Stimulated activated CD4-positive, alpha-beta T cell treated with anti-CD3 and anti-CD28 coated beads, Interleukin-4, amount 100 ng/mL, for 24 hours (primary cell): Measurements from ENCODE around the gene SH2D1B.
"Not testable (repeated sequence)": the region's sequence is repeated elsewhere in the genome, so short reads cannot be mapped to it uniquely, and the experiment has no call there.

ENCODE experiments used
- DNase-seq: peaks from one replicate; pipeline ENCODE4 v3.0.0-alpha.2; 2020

SH2D1B gene, protein sequence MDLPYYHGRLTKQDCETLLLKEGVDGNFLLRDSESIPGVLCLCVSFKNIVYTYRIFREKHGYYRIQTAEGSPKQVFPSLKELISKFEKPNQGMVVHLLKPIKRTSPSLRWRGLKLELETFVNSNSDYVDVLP

DNA sequence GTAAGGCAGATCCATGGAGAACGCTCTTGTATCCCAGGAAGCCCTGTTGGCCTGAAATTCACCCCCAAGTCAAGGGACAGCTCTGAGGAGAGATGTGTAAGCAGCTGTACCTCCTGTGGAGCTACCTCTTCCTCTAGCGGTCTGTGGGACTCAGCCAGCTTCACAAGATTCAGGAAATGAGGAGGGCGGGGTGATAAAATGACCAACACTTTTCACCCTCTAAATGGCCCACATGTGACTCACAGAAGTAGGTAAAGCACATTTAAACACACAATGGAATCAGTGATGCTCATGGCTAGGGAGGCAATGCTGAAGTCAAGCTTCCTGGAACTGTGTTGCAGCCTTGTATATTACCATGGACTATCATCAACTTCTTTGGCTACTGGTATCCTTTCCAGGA is at the start of gene SH2D1B:
TSS of gene SH2D1B (minus strand) at position 135 of the 400 bp plus-strand sequence. CDS start at position 15, 120 bp downstream.
- no peak for DNase-seq

DNA sequence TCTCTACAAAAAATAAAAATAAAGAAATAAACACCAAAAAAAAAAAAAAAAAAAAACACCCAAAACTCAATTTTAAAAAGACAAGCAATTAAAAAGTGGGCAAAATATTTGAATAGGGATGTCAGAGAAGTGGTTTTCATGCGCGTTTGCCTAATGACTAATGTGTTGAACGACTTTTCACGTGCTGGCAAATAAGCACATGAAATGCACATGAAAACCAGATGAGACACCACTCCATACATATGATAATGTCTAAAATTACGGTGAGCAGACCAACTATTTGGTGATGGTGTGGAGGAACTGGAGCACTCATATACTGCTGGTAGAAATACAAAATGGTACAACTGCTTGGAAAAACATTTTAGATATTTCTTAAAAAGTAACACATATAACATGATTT is 46.3 kb upstream of the SH2D1B start:
- DNase-seq: no peak

DNA sequence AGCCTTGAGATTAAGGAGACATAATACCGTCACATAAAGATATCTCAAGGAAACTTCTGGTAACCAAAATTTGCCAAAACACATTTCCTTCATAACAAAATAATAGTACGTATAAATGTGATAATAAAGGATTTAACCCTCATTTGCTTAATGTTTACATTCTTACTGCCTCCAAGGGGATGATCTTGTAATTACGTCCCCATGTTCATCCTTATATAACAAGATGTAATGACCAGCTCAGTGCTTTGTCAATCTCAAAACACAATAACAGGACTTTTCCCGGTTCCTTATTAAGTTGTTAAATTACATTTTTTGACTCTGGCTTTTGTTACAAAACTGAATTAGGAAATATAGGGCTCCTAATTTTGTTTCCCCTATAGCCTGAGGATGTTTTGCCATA is 44.4 kb upstream of the SH2D1B start:
- DNase-seq: no peak

DNA sequence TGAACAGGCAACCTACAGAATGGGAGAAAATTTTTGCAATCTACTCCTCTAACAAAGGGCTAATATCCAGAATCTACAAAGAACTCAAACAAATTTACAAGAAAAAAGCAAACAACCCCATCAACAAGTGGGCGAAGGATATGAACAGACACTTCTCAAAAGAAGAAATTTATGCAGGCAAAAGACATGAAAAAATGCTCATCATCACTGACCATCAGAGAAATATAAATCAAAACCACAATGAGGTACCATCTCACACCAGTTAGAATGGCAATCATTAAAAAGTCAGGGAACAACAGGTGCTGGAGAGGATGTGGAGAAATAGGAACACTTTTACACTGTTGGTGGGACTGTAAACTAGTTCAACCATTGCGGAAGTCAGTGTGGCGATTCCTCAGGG is 42.4 kb upstream of the SH2D1B start:
- DNase-seq: not testable (repeated sequence)

DNA sequence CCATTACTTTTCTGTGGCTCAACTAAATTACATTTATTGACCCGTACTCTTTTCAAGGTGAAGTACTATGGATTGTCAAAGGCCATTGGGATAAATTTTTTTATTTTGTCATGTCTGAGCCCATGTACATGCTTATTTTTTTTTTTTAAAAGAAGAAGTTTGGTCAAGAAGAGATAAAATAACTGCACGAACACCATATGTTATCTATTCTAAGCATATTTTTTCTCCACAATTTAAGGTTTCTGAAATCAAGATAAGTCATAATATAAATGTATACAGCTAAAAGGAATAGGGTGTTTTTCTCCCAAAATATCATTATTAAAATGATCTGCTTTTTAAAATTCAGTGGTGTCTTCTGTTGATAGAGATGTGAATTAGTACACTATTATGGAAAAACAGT is 35.0 kb upstream of the SH2D1B start:
- no peak for DNase-seq

DNA sequence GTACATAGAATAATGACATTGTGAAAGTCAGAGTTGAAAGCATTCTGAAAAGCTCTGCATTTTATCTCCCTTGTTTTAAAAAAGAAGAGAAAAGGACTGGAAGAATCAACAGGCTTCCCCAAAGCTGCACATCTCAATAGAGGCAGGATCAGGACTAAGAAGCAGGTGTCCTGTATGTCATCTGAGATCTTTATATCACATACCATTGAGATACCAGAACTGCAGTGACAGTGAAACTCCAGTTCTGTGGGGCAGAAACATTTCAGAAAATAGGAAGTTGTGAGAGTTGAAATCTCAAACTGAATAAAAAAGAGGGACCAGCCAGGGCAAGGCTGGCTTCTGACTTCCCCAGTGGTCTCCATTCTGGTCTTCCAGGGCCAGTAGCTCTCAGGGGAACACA is 33.0 kb upstream of the SH2D1B start:
- DNase-seq: no peak

DNA sequence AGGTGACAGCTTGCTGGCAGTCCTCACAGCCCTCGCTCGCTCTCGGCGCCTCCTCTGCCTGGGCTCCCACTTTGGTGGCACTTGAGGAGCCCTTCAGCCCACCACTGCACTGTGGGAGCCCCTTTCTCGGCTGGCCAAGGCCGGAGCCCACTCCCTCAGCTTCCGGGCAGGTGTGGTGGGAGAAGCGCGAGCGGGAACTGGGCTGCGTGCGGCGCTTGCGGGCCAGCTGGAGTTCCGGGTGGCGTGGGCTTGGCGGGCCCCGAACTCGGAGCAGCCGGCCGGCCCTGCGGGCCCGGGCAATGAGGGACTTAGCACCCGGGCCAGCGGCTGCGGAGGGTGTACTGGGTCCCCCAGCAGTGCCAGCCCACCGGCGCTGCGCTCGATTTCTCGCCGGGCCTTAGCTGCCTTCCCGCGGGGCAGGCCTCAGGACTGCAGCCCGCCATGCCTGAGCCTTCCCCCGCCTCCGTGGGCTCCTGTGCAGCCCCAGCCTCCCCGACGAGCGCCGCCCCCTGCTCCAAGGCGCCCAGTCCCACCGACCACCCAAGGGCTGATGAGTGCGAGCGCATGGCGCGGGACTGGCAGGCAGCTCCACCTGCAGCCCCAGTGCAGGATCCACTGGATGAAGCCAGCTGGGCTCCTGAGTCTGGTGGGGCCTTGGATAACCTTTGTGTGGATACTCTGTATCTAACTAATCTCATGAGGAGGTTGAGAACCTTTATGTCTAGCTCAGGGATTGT is 21.2 kb upstream of the SH2D1B start:
- DNase-seq: not testable (repeated sequence)

DNA sequence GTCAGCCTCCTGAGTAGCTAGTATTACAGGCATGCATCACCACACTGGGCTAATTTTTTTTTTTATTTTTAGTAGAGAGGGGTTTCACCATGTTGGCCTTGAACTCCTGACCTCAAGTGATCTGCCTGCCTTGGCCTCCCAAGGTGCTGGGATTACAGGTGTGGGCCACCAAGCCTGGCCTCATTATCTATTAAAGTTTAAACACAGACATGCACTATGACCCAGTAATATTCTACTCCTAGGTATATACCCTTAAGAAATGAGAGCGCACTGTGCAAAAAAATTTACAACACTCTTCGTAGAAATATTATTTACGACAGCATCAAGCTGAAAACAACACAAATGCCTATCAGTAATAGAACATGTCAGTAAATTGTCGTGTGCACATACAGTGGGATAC is 18.6 kb upstream of the SH2D1B start:
- no peak for DNase-seq

DNA sequence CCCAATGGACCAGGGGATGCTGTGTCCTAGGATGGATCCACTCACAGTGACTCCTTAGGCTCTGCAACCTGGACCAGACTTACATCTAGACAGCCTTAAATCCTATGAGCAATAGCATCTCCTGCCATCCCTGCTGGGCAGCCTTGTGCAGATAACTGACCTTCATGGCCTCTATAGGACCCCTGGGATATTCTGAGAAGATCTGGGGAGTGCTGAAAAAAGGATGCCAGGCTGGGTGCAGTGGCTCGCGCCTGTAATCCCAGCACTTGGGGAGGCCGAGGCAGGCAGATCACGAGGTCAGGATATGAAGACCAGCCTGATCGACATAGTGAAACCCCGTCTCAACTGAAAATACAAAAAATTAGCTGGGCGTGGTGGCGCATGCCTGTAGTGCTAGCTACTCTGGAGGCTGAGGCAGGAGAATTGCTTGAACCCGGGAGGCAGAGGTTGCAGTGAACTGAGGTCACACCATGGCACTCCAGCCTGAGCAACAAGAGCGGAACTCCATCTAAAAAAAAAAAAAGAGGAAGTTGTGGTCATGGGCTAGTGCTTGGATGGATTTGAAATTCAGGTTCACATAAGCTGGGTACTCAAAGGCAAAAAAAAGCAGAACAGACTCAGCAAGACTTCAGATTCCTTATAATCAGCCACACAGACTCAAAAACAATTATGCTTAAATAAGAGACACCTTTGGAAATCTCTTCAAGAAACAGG is 10.9 kb upstream of the SH2D1B start:
- DNase-seq: no peak

DNA sequence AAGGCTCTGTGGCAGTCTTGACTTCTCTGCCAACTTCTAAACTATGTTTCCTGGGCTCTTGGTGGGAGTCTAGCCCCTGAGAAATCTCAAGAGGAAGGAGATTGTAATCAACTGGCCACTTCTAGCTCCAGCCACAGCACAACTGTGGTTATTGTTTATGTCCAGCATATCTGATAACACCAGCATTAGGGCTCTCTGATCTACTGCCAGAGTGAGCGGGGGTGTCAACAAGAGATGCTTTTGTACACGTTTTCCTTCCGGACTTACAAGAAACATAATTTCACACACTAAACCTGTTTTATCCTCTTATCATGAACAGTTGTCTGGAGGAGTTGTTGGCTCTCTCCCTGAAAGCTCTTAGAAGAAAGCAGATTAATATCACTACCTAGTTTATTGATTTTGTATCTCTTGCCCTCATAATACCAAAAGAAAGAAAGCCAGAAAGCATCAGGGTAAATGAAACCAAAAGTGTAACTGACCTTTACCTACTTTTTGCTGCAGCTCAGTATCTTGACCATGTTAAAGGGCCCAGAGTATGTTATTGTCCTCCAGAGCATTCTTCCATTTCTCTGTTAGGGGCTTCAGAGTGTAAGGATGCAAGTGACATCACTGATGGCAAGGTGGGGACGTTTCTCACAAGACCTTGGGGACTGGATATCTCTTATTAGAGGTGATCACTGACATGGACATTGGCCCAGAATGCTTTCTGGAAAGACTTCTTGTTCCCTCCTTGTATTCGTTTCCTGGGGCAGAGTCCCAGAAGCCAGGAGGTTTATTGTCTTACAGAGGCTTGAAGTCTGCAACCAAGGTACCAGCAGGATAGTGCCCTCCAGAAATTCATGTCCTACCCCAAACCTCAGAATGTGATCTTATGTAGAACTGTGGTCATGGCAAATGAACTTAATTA is 9.6 kb upstream of the SH2D1B start:
- no peak for DNase-seq

DNA sequence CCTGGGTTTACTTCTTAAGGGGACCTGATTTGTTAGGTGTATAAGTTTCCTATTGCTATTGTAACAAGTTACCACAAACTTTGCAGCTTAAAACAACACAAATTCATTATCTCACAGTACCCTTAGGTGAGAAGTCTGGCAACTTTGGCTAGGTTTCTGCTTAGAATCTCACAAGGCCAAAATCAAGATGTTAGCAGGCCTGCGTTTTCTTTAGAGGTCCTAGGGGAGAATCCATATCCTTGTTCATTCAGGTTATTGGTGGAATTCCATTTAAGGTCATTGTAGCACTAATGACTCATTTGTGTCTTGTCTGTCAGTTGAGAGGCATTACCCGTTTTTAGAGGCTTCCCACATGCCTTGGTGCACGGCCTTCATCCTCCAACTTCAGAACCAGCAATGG is 8.2 kb upstream of the SH2D1B start:
- DNase-seq: no peak

DNA sequence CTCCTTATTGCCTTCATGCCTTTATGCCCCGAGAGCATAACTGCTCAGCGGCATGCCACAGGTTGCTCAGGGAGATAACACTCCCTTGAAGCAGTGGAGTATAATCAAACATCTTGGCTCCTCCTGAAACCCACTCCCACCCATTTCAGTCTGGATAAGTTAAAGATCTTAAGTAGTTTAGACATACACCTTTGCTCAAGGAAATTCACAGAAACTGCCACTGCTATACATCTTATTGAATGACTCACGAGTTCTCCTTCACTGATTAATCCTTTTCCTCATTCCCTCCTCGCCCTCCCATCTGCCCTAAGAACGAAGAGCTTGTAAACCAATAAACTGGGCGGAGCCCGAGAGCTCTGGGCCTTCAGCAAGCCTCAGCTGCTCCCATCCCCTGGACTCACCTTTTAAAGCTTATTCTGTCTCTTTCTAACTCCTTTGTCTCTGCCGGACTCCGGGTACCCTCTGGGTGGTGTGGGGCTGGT is 7.6 kb upstream of the SH2D1B start:
- DNase-seq: not testable (repeated sequence)

DNA sequence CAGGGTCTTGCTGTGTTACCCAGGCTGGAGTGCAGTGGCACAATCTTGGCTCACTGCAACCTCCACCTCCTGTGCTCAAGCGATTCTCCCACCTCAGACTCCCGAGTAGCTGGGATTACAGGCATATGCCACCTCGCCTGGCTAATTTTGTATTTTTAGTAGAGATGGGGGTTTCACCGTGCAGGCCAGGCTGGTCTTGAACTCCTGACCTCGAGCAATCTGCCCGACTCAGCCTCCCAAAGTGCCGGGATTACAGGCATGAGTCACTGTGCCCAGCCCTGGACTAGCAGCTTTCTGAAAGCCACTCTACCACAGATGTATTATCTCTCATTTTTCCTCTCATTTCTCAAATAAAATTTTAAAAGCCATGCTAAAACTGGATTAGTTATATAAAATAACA is 6.6 kb upstream of the SH2D1B start:
- DNase-seq: not testable (repeated sequence)

DNA sequence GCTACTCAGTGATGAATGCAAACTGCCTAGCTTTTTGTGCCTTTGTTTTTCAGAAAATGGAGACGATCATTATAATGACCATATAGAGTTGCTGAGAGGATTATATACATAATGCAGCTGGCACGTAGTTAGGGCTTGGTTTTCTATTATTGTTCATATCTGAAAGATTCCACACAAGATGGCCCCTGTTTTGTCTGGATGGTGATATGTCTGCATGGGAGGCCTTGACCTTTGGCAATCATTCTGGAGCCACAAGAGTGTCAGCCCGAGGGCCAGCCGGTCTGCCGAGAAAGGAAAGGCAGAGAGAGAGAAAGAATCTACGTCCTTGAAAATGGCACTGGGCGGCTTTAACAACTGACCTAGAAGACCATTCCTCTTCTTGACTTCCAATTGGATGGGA is 5.7 kb upstream of the SH2D1B start:
- DNase-seq: no peak

DNA sequence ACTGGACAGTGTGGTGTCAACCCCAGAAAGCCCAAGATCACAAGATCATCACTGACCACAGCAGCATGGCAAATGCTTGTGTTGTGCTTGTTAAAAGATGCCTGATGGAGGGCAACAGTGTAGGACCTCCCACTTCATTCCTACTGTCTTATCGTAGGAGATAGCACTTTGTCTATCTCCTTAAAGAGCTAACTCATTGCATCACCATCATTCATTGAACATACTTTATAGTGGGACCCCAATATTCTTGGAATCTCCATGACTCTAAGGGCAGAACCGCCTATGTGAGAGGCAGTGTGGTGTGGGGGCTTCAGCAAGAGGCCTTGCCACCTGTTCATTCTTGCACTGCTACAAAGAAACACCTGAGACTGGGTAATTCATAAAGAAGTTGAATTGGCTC is 5.0 kb upstream of the SH2D1B start:
- no peak for DNase-seq

DNA sequence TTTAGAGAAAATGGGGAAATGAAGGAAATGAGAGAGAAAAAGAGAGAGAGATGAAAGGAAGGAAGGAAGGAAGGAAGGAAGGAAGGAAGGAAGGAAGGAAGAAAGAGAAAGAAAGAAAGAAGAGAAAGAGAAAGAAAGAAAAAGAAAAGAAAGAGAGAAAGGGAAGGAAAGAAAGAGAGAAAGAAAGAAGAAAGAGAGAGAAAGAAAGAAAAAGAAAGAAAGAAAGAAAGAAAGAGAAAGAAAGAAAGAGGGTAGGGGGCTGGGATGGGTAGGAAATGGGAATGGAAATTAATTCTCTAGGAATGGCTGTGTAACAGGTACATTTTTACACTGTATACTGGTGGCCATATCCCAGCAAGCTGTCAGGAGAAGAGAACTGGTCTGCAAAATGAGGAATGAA is 4.3 kb upstream of the SH2D1B start:
- no peak for DNase-seq

DNA sequence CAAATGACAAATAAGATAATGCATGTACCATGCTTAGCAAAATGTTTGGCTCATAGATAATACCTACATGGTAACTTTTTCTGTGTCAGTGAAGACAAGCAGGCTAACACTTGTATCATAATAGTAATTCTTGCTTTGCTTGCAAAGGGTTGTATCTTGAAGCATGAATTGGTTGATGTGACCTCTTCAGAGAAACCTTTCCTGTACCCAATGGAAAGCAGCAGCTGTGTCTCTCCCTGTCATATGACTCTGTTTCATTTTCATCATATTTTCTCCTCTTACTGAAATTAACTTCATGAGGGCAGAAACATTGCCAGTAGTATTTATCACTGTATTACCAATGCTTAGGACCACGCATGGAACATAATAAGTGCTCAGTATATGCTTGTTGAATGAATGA is 4.4 kb downstream of the SH2D1B start:
- no peak for DNase-seq

DNA sequence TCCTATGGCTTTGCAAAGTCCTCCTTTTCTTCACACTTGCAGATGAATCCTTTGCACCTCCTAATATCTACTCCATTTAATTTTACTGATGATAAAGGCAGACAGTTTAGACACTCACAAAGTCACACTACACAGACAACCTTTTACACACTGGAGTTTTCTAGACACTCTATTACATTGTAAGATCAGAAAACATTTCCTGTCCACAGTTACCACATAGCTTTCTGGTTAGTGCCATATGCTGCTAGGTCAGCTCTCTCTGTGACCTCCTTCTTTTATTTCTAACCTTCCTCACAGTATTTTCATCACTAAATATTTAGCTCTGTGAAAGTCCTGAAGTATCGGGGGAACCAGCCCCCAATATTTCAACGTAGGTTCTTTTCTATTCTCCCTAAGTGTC is 5.1 kb downstream of the SH2D1B start:
- DNase-seq: no peak

DNA sequence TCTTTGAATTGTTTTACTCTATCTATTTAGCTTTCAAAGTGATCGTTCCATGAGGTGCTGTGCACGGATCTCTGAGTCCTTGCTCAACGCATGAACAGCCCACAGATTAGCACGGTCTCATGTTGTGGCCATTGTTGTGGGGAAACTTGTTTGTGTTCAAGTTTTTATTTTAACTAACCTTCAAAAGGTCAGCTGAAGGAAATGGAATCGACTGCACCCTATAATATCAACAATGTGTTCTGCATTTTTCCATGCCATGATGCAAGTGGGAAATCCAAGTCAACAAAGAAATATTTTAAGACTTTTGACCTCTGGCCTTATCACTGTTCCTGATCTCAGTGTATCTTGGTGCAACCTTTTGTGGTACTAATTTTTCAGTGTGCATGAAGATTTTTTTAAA is 6.1 kb downstream of the SH2D1B start:
- no peak for DNase-seq

DNA sequence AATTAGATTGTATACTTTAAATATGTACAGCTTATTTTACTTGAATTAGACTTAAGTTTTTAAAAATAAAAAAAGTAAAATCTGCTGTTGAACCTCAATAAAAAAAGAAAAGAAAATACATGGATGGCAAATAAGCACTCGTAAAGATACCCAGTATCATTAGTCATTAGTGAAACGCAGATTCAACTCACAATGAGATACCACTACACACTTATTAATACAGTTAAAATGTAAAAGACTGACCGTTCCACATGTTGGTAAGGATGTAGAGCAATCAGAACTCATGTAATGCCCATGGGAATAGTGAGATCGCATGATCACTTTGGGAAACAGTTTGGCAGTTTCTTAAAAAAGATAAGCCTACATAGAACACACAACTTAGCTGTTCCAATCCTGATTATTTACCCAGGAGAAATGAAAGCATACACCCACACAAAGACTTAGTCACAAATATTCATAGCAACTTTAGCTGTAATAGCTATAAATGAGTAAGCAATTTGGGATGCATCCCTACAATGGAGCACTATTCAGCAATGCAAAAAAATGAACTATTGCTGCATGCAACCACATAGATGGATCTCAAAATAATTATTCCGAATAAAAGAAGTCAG is 7.3 kb downstream of the SH2D1B start:
- DNase-seq: no peak

DNA sequence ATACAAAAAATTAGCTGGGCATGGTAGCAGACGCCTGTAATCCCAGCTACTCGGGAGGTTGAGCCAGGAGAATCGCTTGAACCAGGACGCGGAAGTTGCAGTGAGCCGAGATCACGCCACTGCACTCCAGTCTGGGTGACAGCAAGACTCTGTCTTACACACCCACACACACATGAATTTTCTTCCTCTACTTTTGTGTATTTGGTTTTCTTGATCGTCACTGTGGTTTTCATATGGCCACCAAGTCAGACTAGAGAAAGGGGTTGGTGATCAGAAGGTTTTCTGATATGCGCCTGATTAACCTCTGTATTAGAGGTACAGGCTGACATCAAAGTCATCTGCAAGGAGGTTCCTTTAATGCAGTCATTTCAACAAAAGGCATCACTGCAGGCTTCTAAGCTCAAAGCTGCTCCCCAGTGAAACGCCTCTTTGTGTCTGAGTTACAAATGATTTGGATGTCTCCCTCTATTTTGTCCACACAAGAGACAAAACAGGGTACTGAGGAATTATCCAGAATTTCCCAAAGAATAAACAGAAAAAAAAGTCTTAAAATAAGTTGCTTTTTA is 11.1 kb downstream of the SH2D1B start:
- DNase-seq: no peak

DNA sequence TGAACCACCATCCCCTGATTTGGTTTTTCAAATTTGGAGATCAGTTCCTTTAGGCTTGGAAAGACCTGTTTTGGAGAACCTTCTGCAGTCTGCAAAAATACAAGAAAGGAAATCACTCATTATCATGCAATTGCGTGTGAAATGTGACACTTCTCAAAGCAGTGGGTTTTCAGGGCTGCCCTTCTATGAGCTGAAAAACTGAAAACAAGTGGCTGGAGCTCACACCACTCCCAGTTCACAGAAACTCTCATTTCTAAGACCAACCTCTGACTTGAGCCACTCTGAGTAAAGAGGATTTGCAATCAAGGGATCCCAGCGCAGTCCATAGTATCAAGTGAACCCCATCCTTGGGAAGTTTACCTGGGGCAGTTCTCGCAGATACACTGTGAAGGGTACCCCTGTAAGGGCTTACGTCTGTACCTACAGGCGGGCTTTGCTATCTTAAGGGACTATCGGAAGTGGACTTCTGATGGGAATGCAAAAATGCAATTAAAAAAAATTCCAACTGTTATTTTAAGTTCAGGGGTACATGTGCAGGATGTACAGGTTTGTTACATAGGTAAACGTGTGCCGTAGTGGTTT is 12.8 kb downstream of the SH2D1B start:
- DNase-seq: no peak
